ENCODE data around the gene APBA2.
"Not testable (repeated sequence)": the region's sequence is repeated elsewhere in the genome, so short reads cannot be mapped to it uniquely, and the experiment has no call there.

Gene APBA2

DNA sequence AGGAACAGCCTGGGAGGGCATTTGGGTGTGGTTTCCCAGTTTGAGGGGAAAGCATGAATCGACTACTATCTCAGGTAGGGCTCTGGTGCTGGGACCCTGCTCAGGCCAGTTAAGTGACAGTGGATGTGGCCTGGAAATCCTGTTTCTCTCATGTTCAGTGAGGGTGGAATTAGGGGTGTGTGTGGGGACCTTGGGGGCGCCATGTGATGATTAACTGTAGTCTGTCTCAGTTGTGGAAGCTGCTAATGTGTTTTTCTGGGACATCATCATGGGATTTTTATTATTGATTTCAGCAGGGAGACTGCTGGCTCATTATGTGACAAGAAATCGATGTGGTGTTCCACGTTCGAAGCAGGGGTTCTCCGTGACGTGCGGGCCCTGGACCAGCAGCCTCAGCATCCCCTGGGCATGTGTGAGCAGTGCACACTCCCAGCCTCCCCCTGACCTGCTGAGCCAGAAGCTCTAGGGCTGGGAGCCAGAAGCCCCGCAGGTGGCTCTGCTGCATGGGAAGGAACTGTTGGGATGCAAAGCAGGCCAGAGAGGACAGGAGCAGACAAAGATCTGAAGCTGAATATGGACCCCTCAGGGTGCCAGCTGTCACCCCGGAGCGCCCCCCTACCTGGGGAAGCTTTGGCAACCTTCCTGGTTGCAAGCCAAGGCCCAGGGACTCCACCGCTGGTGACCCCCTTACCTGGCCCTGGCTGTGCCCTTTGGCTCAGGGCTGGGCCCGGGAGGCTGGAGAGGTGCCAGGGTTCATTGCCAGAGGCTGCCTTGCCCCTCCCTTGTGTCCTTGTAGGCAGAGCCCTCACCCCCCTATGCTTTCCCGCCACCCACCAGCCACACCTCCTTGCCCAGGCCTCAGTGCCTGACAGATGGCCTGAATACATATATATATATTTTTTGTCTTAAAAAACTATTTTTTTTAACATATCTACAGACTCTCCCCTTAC, 149.8 kb downstream of the APBA2 start:
- no peak for DNase-seq (ENCODE audit: low read depth in 2 of 2)

DNA sequence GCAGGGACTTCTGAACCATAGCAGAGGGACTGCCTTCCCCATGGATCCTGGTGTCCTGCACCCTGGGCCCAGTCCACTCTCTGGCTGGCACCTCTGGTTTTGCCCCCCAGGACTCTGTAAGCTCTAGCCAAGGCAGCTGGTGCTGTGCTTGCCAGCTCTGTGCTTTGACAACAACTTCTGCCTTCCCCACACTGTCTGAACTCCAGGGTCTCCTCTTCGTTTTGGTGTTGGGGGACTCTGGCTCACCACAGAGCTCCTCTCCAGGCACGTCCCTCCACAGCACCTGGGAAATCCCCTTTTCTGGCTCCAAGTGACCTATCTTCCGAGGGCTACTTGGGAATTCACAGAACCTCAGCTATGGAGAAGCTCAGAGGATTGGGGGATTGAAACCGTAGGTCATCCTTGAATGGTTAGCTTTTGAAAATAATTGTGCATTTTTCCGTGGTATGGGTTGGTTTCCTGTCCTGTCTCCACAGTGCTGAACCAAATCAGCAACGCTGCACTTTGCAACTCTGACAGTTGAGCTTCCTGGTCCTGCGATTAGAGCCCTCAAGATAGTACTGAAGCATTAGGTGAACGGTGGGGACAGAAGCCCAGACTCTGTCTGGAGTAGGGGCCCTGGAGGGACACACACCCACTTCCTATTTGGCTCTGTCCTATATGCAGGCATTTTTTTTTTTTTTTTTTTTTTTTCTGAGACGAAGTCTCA, 152.4 kb downstream of the APBA2 start:
- DNase-seq (ENCODE audit: low read depth in 2 of 2), result no peak

DNA sequence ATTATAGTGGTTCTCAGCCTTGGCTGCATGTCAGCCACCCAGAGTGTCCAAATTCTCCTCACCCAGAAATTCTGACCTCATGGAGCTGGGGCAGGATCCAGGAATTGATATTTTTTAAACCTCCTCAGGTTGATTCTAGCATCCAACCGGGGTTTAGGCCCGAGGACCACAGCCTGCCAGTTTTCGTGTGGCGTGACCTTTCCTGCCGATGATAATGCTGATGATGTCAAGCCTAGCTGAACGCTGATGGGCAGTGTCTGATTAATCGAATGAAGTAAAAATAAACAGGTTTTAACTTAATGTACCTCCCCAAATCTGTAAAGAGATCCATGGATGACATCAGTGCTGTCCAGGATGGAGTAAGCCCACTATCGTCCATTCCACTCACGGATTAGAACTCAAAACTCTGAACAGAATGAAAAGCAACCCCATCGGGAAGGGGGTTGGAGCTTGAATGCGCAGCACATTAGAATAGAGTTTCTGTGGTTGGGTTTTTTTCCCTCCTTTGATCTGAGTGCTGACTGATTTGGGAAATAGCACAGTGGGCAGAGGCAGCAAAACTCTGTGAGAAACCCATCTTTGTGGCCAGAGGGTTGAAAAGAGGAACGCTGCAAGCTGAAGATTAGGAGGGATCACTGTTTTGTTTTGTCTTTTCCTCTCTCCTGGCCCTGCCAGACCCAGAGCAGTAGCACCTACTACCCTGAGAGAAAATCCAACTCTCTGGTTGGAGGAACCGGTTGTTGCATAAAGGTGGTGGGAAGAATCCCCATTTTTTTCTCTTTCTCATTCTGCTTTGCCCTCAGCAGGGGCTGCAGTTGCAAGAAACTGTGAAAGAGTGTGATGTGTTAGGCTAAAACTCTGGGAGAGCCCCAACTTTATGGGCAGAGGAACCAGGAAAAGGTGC, 153.9 kb downstream of the APBA2 start:
- no peak for DNase-seq (ENCODE audit: low read depth in 2 of 2)

DNA sequence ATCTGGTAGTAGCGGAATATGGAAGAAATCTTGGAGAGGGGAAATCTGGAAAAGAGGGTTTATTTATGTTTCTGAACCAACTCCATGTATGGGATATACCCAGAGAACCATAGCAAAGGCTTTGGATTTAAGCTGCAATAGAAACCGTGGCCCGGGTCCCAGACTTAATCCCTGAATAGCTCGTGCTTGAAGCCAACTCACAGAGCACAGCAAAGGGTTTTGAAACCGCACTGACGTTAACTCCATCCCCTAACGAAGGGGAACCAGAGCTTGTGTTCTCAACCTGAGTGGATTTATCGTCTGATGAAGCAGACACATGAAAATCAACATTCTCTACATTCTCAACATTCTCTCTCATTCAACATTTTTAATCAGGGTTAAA, 154.6 kb downstream of the APBA2 start:
- no peak for DNase-seq (ENCODE audit: low read depth in 2 of 2)

DNA sequence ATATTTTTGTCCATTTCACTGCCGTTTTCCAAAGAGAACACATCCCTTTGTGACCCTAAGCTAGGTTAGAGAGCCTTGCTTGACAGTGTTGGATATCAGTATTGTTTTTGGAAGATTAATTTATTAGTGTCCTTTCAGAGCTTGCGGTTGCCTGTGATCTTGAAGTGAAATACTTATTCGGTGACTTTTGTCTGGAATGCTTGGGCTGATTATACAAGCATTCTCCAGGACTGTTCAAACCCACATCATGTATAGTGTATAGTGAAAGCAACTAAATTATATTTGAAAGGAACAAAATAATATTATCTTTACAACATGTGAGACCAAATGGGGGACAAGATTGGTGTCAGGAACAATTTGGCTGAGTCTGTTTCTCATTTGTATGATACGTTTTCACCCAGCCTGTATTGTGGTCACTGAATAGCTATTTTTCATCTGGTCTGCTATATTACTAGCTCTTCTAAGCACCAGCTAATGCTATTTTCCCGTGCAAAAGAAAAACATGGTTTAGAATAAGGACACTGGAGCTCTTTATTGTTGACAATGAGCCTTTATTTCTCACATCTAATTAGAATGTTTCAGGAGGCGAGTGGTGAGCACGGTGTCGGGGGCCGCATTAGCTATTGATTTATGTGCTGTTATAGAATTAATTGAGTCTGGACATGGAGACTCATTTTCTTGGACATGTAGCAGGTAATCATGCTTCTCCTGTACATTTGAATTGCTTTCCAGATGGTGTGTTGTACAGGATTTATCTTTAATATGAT, 158.1 kb downstream of the APBA2 start:
- DNase-seq (ENCODE audit: low read depth in 2 of 2), result no peak

- DNase-seq (ENCODE audit: low read depth in 2 of 2), result no peak
Observed at GRCh38 chr15:29044503-29044901, 158.7 kb downstream of the APBA2 start.

GRCh38 chr15:29045161-29045560, 159.4 kb downstream of the APBA2 start:
- not testable (repeated sequence) for DNase-seq (ENCODE audit: low read depth in 2 of 2)

- DNase-seq (ENCODE audit: low read depth in 2 of 2), result no peak
Observed at GRCh38 chr15:29045717-29046116, 159.9 kb downstream of the APBA2 start.

DNA sequence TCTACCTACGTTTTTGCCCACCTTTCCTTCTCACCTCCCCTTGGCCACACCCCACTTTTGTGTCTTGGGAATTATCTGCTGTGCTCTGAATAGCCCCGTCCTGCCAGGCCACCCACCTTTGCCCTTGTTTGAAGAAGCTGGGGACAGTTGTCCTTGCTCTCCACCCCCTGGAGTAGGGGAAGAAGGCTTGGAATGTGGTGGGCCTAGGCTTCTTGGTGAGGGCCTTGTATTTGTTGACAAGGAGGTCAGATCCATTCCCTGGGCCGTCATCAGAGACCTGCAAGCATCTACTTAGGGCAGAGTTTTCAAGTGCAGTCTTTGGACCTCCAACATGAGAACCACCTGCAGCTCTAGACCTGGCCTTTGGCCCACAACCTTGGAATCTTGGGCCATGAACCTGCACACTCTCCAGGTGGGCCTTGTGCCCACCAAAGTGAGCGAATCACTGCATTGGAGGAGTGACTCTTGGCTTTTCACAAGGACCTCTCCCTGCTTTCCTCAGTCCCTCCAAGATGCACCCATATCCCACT, 160.6 kb downstream of the APBA2 start:
- DNase-seq (ENCODE audit: low read depth in 2 of 2), result no peak

- no peak for DNase-seq (ENCODE audit: low read depth in 2 of 2)
Observed at GRCh38 chr15:29046977-29047376, 161.2 kb downstream of the APBA2 start.

DNA sequence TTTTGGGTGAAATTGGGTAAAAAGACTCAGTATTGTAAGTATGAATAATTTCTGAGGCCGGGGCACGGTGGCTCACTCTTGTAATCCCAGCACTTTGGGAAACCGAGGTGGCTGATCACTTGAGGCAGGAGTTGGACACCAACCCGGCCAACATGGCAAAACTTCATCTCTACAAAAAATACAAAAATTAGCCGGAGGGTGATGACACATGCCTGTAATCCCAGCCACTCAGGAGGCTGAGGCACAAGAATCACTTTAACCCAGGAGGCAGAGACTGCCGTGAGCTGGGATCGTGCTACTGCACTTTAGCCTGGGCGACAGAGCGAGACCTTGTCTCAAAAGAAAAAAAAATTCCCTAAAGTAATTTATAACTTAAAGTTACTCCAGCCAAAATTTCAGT, 162.2 kb downstream of the APBA2 start:
- no peak for DNase-seq (ENCODE audit: low read depth in 2 of 2)

DNA sequence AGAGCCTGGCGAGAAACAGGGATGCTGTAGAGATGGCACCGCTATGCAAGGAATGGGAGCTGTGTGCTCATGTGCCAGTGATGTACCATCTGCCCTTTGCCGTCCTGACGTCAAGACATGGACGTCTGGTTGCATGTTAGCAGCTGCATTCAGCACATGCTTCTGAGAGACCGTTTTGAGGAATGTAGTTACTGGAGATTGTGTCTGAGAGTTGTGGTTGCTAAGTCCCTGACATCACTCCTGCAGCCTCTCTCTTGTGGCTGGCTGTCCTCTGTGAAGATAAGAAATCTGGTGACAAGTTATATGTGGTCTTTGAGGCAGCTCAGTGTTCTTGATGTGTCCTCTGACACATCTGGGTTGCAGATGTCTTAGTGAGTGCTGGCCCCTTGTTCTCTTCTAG, 165.1 kb downstream of the APBA2 start:
- DNase-seq (ENCODE audit: low read depth in 2 of 2), result no peak

GRCh38 chr15:29051422-29051821, 165.6 kb downstream of the APBA2 start:
- no peak for DNase-seq (ENCODE audit: low read depth in 2 of 2)

GRCh38 chr15:29053006-29053405, 167.2 kb downstream of the APBA2 start:
- DNase-seq (ENCODE audit: low read depth in 2 of 2), result no peak

DNA sequence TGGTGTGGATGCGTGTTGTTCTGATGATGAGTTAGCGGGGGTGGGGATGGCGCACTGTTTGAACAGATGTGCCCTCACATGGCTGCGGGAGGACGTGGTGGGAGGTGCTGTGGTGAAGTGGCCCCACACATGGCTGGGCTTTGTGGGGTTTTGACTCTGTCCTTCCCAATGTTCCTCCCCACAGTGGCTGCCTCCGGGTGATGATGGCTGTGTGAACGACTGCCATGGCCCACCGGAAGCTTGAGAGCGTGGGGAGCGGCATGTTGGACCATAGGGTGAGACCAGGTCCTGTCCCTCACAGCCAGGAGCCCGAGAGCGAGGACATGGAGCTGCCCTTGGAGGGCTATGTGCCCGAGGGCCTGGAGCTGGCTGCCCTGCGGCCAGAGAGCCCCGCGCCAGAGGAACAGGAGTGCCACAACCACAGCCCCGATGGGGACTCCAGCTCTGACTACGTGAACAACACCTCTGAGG, 167.9 kb downstream of the APBA2 start:
- DNase-seq (ENCODE audit: low read depth in 2 of 2), result no peak

DNA sequence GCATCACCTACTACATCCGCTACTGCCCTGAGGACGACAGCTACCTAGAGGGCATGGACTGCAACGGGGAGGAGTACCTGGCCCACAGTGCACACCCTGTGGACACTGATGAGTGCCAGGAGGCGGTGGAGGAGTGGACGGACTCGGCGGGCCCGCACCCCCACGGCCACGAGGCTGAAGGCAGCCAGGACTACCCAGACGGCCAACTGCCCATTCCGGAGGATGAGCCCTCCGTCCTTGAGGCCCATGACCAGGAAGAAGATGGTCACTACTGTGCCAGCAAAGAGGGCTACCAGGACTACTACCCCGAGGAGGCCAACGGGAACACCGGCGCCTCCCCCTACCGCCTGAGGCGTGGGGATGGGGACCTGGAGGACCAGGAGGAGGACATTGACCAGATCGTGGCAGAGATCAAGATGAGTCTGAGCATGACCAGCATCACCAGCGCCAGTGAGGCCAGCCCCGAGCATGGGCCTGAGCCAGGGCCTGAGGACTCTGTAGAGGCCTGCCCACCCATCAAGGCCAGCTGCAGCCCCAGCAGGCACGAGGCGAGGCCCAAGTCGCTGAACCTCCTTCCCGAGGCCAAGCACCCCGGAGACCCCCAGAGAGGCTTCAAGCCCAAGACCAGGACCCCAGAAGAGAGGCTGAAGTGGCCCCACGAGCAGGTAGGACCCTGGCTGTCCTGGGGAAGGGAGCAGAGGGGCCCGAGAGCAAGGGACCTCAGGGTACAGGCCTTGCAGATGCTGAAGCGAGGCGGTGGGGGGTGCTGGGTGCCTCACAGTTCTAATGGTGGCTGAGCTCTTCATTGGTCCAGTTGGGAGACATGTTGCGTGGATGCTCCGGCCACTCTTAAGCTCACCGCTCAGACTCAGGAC, 168.6 kb downstream of the APBA2 start:
- no peak for DNase-seq (ENCODE audit: low read depth in 2 of 2)

DNA sequence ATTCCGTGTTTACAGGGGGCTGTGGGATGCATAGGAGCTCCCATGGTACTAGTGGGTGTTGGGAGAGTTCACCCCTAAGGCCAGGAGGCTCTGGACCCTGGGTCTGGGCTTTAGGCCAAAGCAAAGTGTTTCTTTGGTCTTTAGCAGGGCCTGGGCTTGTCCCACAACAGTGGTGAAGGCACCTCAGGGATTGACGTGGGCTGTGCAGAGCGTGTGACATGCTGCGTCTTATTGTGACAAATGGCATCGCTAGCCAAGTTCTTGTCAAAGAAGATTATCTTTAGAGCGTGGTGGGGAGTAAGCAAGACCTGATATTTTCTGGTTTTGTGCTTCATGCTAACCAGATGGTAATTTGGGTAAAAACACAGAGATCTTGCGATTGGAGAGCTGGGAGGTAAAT, 170.1 kb downstream of the APBA2 start:
- no peak for DNase-seq (ENCODE audit: low read depth in 2 of 2)

DNA sequence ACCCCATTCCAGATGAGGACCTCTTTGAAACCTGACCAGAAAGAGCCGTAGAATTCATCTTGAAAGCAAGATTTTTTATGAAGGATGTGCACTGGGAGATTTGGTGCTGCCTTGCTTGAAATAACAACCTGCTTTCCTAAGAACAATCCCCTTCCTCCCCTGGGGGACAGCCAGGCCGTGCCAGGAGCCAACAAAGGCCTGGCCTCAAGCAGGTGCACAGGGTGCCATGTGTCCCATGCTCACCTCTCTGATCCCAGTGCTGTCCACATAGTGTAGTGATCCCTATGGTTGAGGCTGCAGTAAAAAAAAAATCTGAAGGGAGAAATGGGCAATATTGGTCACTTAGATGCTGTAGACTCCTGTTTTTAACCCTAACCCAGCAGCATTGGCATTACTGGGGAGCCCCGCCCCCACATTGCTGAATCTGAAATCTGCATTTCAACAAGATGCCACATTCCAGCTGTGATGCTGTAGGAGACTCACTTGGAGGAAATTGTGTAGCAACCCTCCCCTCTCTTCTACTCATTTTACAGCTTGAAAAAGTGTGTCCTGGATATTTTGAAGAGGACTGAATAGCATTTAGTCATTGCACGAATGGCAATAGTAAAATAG, 171.2 kb downstream of the APBA2 start:
- DNase-seq (ENCODE audit: low read depth in 2 of 2), result no peak

GRCh38 chr15:29057856-29058255, 172.1 kb downstream of the APBA2 start:
- no peak for DNase-seq (ENCODE audit: low read depth in 2 of 2)

Data from stimulated activated CD4-positive, alpha-beta T cell treated with anti-CD3 and anti-CD28 coated beads, Interleukin-1b, Interleukin-23, amount 100 ng/mL, for 4 hours (primary cell).